ENCODE measurements around the gene GSN.

- TF ChIP-seq CTCF (IDR thresholded peaks at IDR 0.05): no peak
- no peak for TF ChIP-seq SIN3A (IDR thresholded peaks at IDR 0.05; ENCODE audit: borderline replicate concordance, insufficient read depth, low read depth, low read length)
- TF ChIP-seq REST (IDR thresholded peaks at IDR 0.05; ENCODE audit: insufficient read depth in 1 of 2, low read depth in 2 of 2, low read length in 1 of 2): no peak
- TF ChIP-seq POLR2AphosphoS5 (IDR thresholded peaks at IDR 0.05; ENCODE audit: low read depth, low read length): no peak
Measured at GRCh38 chr9:121336665-121337064, 68.7 kb downstream of the GSN start.
